NCI-H2227 (cell line): ENCODE data around the gene CCN5.

ENCODE experiments used
- DNase-seq: peaks from one replicate; lab custom pipeline; 2025; ENCODE audit not compliant: unreplicated experiment; lab: John Stamatoyannopoulos, UW

Gene CCN5

GRCh38 chr20:44715499-44716308, 535 bp downstream of the CCN5 start:
- DNase-seq: no peak

GRCh38 chr20:44716309-44717106, 1.3 kb downstream of the CCN5 start:
- no peak for DNase-seq

DNA sequence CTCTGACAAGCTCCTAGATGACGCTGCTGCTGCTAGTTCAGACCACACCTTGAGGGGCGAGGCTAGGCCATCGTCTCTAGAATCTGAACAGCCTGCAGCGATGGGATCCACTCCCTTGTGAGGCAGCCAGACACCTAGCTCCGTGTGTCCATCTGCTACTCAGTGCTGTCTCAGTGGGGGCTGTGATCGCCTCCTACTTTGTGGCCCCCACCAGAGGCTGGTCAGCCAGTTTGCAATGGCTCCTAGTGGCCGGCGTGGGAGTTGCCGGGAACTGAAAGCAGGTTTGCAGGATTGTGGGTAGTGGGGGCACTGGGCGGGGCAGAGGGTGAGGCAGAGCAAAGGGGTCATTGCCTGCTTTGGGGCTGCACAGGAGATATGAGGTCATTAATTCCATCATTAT, 2.8 kb downstream of the CCN5 start:
- peak; percentile 23 for DNase-seq

DNA sequence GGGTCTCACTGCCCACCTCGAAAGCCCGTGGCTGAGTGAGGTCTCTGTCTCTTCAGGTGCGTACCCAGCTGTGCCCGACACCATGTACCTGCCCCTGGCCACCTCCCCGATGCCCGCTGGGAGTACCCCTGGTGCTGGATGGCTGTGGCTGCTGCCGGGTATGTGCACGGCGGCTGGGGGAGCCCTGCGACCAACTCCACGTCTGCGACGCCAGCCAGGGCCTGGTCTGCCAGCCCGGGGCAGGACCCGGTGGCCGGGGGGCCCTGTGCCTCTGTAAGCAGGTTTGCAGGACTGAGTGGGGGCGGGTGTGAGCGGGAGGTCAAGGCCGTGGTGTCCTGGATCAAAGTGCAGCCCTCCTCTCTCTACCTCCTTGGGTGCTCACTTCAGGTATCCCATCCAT, 4.7 kb downstream of the CCN5 start:
- DNase-seq: no peak

DNA sequence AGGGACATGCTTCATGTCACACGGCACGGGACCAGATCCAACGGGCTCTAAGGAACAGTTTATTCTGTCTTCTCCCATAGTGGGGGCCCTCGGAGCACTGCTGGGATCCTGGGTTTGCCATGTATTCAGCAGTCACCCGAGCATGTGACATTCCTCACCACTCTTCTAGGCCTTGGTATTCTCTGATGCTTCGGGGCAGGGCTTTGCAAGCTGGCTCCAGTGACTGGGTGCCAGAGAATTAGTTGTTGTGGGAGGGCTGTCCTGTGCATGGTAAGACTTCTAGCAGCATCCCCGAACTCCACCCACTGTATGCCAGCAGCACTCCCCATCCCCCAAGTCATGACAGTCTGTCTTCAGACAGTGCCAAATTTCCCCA, 5.4 kb downstream of the CCN5 start:
- DNase-seq: peak; percentile 29

DNA sequence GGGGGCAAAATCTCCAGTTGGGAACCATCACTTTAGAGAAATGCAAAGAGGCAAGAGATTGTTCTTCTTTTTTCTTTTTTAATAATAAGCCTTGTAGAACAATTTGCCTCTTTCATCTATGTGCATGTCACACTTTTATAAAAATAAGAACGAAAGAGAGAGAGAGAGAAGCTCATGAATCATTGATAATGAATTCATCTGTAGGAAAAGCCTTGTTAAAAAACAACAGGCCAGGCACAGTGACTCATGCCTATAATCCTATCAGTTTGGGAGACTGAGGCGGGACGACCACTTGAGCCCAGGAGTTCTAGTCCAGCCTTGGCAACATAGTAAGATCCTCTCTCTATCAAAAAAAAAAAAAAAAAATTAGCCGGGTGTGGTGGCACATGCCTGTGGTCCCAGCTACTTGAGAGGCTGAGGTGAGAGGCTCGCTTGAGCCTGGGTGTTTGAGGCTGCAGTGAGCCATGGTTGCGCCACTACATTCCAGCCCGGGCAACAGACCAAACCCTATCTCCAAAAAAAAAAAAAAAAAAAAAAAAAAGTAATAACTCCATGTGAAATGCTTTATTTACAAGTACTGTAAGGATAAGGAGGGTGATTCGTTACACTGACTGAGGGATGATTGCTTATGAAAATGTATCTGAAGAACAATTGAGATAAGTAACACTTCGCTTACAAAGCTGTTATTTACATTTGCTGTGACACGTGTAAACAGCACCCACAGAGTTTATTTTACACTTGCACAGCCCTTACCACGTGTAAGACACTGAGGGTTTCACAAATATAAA, 6.0 kb downstream of the CCN5 start:
- DNase-seq: no peak

DNA sequence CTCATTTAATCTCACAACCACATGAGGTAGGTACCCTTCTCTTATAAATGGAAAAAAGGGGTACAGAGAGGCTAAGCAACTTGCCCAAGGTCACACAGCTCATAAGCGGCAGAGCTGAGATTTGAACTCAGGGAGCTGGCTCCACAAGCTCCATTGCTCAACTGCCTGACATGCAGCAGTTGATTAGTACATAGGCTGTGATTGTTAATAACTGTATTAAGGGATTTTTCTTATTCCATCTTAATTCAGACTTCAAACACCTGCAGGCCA, 6.6 kb downstream of the CCN5 start:
- no peak for DNase-seq

DNA sequence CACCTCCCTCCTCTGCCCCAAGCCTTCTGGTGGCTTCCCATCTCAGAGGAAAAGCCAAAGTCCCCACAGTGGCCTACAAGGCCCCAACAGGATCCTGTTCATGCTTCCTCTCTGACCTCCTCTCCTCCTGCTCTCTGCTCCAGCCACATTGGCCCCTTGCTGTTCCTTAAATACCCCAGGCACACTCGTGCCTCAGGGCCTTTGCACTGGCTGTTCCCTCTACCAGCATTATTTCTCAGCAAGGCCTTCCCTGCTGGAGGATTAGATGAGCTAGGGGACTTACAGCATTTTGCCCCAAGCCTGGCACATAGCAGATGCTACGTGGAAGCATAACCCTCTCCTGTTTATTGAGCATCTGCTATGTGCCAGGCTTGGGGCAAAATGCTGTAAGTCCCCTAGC, 7.8 kb downstream of the CCN5 start:
- no peak for DNase-seq

- no peak for DNase-seq
Measured at GRCh38 chr20:44723391-44723790, 8.2 kb downstream of the CCN5 start.

GRCh38 chr20:44723798-44724362, 8.7 kb downstream of the CCN5 start:
- DNase-seq: no peak

DNA sequence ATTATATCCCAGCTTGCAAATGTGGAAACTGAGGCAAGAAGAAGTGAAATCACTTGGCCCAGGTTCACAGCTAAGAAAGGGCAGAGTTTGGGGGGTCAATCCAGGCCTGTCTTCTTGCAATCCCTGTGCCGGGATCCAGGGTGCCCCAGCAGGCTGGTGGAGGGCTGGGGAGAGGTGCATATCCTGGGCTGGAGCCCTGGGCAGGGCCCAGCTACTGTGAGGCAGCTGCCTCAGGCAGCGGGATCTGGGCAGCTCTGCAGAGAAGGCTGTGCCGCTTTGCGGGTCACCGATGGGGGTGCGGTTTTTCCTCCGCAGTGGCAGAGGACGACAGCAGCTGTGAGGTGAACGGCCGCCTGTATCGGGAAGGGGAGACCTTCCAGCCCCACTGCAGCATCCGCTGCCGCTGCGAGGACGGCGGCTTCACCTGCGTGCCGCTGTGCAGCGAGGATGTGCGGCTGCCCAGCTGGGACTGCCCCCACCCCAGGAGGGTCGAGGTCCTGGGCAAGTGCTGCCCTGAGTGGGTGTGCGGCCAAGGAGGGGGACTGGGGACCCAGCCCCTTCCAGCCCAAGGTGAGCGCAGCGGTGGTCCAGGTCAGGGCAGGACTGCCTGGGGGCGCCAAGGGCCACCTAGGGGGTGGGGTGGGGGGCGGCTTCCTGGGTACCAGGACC, 9.4 kb downstream of the CCN5 start:
- DNase-seq: no peak

- DNase-seq: no peak
Measured at GRCh38 chr20:44725837-44726236, 10.7 kb downstream of the CCN5 start.

GRCh38 chr20:44727039-44727438, 11.9 kb downstream of the CCN5 start:
- DNase-seq: no peak

- no peak for DNase-seq
Measured at GRCh38 chr20:44727651-44728050, 12.5 kb downstream of the CCN5 start.

DNA sequence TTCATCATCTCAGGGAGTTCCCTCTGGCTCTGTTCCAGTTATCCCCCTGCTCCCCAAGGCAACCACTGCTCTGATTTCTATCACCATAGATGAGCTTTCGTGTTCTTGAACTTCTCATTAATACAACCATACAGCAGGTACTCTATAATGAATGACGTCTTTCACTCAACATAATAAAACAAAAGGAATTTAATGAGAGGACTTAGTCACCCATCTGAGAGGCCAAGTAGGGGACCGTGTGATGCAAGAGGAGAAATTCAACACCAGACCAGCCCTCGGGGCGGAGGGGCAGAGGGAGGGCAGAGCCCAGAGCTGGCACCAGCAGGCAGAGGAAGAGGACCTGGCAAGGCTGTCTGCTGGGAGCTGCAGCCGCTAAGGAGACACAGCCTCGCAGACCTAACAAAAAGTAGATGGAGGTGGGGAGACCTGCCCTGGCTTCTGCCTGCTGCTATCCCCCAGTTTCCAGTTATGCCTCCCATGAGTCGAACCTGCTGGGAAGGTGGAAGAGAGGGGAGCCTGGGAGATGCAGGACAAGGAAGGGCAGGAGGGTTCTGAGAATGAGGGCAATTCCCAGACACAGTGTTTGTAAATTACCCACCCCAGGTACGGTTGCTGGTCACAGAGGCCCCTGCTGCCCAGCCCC, 13.8 kb downstream of the CCN5 start:
- no peak for DNase-seq

GRCh38 chr20:44730441-44730840, 15.3 kb downstream of the CCN5 start:
- DNase-seq: no peak

DNA sequence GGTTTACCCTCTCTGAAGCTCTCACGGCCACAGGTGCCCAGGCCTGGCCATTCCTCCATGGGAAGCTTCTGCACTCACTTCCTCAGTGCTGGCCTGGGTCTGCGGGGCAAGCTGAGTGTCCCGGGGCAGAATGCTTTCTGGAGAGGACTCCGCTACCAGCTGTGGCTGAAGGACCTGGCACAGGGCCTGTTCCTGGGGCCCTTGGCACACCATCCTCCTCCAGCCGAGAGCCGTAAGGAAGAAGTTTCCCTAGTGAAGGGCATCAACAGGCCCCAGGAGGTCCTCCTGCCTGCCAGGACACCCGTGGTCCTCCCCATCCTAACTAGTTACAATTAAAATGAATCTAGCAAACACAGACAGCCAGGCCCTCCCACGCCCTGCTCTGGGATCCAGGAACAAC, 16.5 kb downstream of the CCN5 start:
- no peak for DNase-seq

GRCh38 chr20:44732327-44732726, 17.2 kb downstream of the CCN5 start:
- no peak for DNase-seq

DNA sequence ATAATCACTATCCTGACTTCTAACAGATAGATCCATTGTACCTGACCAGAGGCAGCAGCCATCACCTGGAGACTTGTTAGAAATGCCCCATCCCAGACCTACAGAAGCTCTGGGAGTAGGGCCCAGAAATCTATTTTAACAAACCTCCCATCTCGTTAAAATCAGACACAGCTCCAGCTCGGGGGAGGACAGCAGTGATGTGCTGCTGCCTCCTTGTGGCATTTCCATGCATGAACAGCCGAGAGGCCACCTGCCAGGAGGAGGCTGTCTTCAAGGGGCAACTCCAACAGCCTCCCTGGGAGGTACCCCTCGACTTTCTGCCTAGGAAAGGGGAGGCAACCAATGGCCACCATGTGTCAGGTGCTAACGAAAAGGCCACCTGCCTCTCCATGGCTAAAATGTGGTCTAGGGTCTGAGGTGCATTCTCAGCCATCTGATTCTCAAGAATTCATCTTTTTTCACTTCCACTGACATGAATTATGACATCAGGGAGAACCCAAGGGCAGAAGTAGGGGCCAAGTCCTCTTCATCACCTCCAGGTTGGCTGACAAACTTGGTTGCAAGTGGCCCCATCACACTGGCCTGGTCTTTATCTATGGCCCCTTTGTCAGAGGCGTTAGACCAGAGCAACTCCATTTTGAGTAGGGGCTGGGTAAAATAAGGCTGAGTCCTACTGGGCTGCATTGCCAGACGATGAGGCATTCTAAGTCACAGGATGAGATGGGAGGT, 18.3 kb downstream of the CCN5 start:
- peak; percentile 78 for DNase-seq

DNA sequence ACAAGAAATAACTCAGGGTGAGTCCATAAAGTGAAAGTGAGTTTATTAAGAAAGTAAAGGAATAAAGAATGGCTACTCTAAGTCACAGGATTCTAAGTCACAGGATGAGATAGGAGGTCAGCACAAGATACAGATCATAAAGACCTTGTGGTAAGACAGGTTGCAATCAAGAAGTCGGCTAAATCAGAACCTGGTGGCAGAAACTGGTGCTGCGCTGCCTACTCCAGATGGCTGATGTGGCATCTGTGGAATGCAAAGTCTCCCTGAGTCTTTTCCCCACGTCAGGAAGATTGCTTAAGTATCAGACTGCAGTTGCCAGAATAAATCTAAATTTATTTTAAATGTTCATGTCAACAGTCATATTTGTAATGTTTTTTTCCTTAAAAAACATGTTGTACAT, 19.8 kb downstream of the CCN5 start:
- DNase-seq: peak; percentile 17
